ENCODE results near the gene PSRC1. TPM values are rescaled to one million over a fixed set of nuclear protein-coding genes. Genes with fewer than 3 reads are reported as not detected.

The PSRC1 gene
- total RNA-seq, 1 donor: 0.73 TPM

GRCh38 chr1:109251277-109252166 lies 31.4 kb downstream of the PSRC1 start:
- H3K4me1 ChIP-seq (ENCODE audit: insufficient read depth, low read length): peaks cover 12% of the 10 kb centered on the region
- no peaks in the 10 kb centered on the region for H3K9me3 ChIP-seq (ENCODE audit: low read depth, low read length)
- peaks cover 8% of the 10 kb centered on the region for H3K27me3 ChIP-seq (ENCODE audit: insufficient read depth, low read length)
- no peak overlapping the region for H3K4me3 ChIP-seq (ENCODE audit: low read length)

GRCh38 chr1:109250454-109251276 lies 32.3 kb downstream of the PSRC1 start:
- H3K9me3 ChIP-seq (ENCODE audit: low read depth, low read length): no peaks in the 10 kb centered on the region
- H3K27me3 ChIP-seq (ENCODE audit: insufficient read depth, low read length): peaks cover 8% of the 10 kb centered on the region
- H3K4me3 ChIP-seq (ENCODE audit: low read length): no peak overlapping the region
- H3K4me1 ChIP-seq (ENCODE audit: insufficient read depth, low read length): peaks cover 12% of the 10 kb centered on the region

- peaks cover 12% of the 10 kb centered on the region for H3K4me1 ChIP-seq (ENCODE audit: insufficient read depth, low read length)
- H3K4me3 ChIP-seq (ENCODE audit: low read length): peak overlapping the region; percentile 38
- H3K9me3 ChIP-seq (ENCODE audit: low read depth, low read length): no peaks in the 10 kb centered on the region
- H3K27me3 ChIP-seq (ENCODE audit: insufficient read depth, low read length): peaks cover 8% of the 10 kb centered on the region
These were observed 33.1 kb downstream of the PSRC1 start for GRCh38 chr1:109249654-109250401.

GRCh38 chr1:109248797-109249629 lies 33.9 kb downstream of the PSRC1 start, which contains the start of gene CELSR2:
Gene CELSR2 (plus strand): TSS chr1:109249539. CDS start chr1:109250080, 541 bp downstream.
- peaks cover 10% of the 10 kb centered on the region for H3K27me3 ChIP-seq (ENCODE audit: insufficient read depth, low read length)
- no peaks in the 10 kb centered on the region for H3K9me3 ChIP-seq (ENCODE audit: low read depth, low read length)
- peak within 1 kb of the TSS; percentile 38 for H3K4me3 ChIP-seq (ENCODE audit: low read length)
- peaks cover 12% of the 10 kb centered on the region for H3K4me1 ChIP-seq (ENCODE audit: insufficient read depth, low read length)

- Histone ChIP-seq H3K27me3 (ENCODE audit: insufficient read depth, low read length) (peaks cover 10% of the 10 kb centered on the region), H3K4me3 (ENCODE audit: low read length) (no peak overlapping the region), H3K9me3 (ENCODE audit: low read depth, low read length) (no peaks in the 10 kb centered on the region), H3K4me1 (ENCODE audit: insufficient read depth, low read length) (peaks cover 12% of the 10 kb centered on the region)
These were observed 34.5 kb downstream of the PSRC1 start for GRCh38 chr1:109248444-109248796.

- no peaks in the 10 kb centered on the region for H3K9me3 ChIP-seq (ENCODE audit: low read depth, low read length)
- H3K27me3 ChIP-seq (ENCODE audit: insufficient read depth, low read length): peaks cover 10% of the 10 kb centered on the region
- no peak overlapping the region for H3K4me3 ChIP-seq (ENCODE audit: low read length)
- peaks cover 12% of the 10 kb centered on the region for H3K4me1 ChIP-seq (ENCODE audit: insufficient read depth, low read length)
These were observed 35.3 kb downstream of the PSRC1 start for GRCh38 chr1:109247401-109248365.

- H3K4me3 ChIP-seq (ENCODE audit: low read length): no peak overlapping the region
- H3K4me1 ChIP-seq (ENCODE audit: insufficient read depth, low read length): peaks cover 12% of the 10 kb centered on the region
- H3K27me3 ChIP-seq (ENCODE audit: insufficient read depth, low read length): peaks cover 10% of the 10 kb centered on the region
- H3K9me3 ChIP-seq (ENCODE audit: low read depth, low read length): no peaks in the 10 kb centered on the region
These were observed 36.8 kb downstream of the PSRC1 start for GRCh38 chr1:109246141-109246551.

GRCh38 chr1:109243860-109244552 lies 38.9 kb downstream of the PSRC1 start:
- peaks cover 3% of the 10 kb centered on the region for H3K4me1 ChIP-seq (ENCODE audit: insufficient read depth, low read length)
- no peaks in the 10 kb centered on the region for H3K9me3 ChIP-seq (ENCODE audit: low read depth, low read length)
- H3K27me3 ChIP-seq (ENCODE audit: insufficient read depth, low read length): peaks cover 2% of the 10 kb centered on the region

GRCh38 chr1:109243221-109243620 lies 39.7 kb downstream of the PSRC1 start:
- H3K9me3 ChIP-seq (ENCODE audit: low read depth, low read length): no peaks in the 10 kb centered on the region
- peaks cover 2% of the 10 kb centered on the region for H3K27me3 ChIP-seq (ENCODE audit: insufficient read depth, low read length)
- no peaks in the 10 kb centered on the region for H3K4me1 ChIP-seq (ENCODE audit: insufficient read depth, low read length)
- no peak overlapping the region for H3K4me3 ChIP-seq (ENCODE audit: low read length)

More at GRCh38 chr1:109243860-109244552, 38.9 kb downstream of the PSRC1 start:
- H3K4me3 ChIP-seq (ENCODE audit: low read length): no peak overlapping the region

GRCh38 chr1:109242387-109242786 lies 40.6 kb downstream of the PSRC1 start:
- Histone ChIP-seq H3K4me1 (ENCODE audit: insufficient read depth, low read length) (no peaks in the 10 kb centered on the region), H3K4me3 (ENCODE audit: low read length) (no peak overlapping the region), H3K9me3 (ENCODE audit: low read depth, low read length) (no peaks in the 10 kb centered on the region), H3K27me3 (ENCODE audit: insufficient read depth, low read length) (peaks cover 2% of the 10 kb centered on the region)

GRCh38 chr1:109241841-109242345 lies 41.1 kb downstream of the PSRC1 start:
- Histone ChIP-seq H3K27me3 (ENCODE audit: insufficient read depth, low read length) (peaks cover 2% of the 10 kb centered on the region), H3K9me3 (ENCODE audit: low read depth, low read length) (no peaks in the 10 kb centered on the region), H3K4me3 (ENCODE audit: low read length) (no peak overlapping the region), H3K4me1 (ENCODE audit: insufficient read depth, low read length) (no peaks in the 10 kb centered on the region)

- no peaks in the 10 kb centered on the region for H3K9me3 ChIP-seq (ENCODE audit: low read depth, low read length)
- H3K27me3 ChIP-seq (ENCODE audit: insufficient read depth, low read length): peaks cover 2% of the 10 kb centered on the region
- no peaks in the 10 kb centered on the region for H3K4me1 ChIP-seq (ENCODE audit: insufficient read depth, low read length)
- H3K4me3 ChIP-seq (ENCODE audit: low read length): no peak overlapping the region
These were observed 41.6 kb downstream of the PSRC1 start for GRCh38 chr1:109241344-109241743.

Data from mononuclear cell (primary cell).